Endothelial cell of umbilical vein (primary cell): ENCODE results near the gene JUP. TPM values are rescaled to one million over a fixed set of nuclear protein-coding genes. Genes with fewer than 3 reads are reported as not detected.

Experiments
- BruUV-seq: library from RNA; stranded (reverse); fragments of 400-500 nt; replicated peaks from 2 replicates; lab custom pipeline; 2021; lab: Mats Ljungman, UMichigan
- CTCF ChIA-PET: fragments of 300-600, 350-600 bp; sonication (Branson Sonifier 250); formaldehyde crosslinking; loops from one replicate; lab custom pipeline; 2021; ENCODE audit warnings: antibody characterized with exemption, inconsistent platforms; lab: Charles Lee
- POLR2A ChIA-PET: fragments of 300-600, 350-600 bp; sonication (Branson Sonifier 250); formaldehyde crosslinking; loops from one replicate; lab custom pipeline; 2021; ENCODE audit warnings: antibody characterized with exemption, inconsistent platforms; lab: Charles Lee
- DNase-seq: peaks from one replicate; pipeline ENCODE4 v3.0.0-alpha.2; 2011; ENCODE audit warnings: low read depth, low spot score
- FAIRE-seq: peaks from 2 replicates; lab custom pipeline; 2011; peaks lifted over from hg19 to GRCh38; lab: Jason Lieb, UNC
- H2AFZ ChIP-seq: 2 replicates; pipeline ENCODE4 v1.6.0; 2012; ENCODE audit warnings: low read depth, low read length, control low read depth, inconsistent platforms
- H3K27ac ChIP-seq: 2 replicates; pipeline ENCODE4 v1.5.1; 2011; ENCODE audit warnings: low read depth, mild to moderate bottlenecking, control low read depth, low read length, moderate library complexity; ENCODE audit not compliant: insufficient read depth
- H3K27me3 ChIP-seq, 2 experiments: 2 replicates each; pipeline versions ENCODE4 v1.6.0 to v1.6.1; 2011; ENCODE audit warnings: low read length in 2 of 2, mixed read lengths in 1 of 2; ENCODE audit not compliant: control insufficient read depth in 2 of 2, insufficient read depth in 2 of 2
- H3K36me3 ChIP-seq, 2 experiments: 2 replicates in 1 of 2; 3 replicates in 1 of 2; pipeline ENCODE4 v1.5.1; 2011; ENCODE audit warnings: low read length in 2 of 2, mild to moderate bottlenecking in 1 of 2, moderate library complexity in 1 of 2; ENCODE audit not compliant: control insufficient read depth in 2 of 2, insufficient read depth in 2 of 2; ENCODE audit errors: extremely low read depth in 1 of 2
- H3K4me1 ChIP-seq: 3 replicates; pipeline ENCODE4 v1.5.1; 2011; ENCODE audit warnings: mild to moderate bottlenecking, low read length; ENCODE audit not compliant: control insufficient read depth, insufficient read depth; ENCODE audit errors: extremely low read depth
- H3K4me2 ChIP-seq: 2 replicates; pipeline ENCODE4 v1.6.1; 2011; ENCODE audit warnings: low read length, control low read depth, mixed read lengths; ENCODE audit not compliant: insufficient read depth
- H3K4me3 ChIP-seq, 3 experiments: fragments of 200-600 bp in 1 of 3; sonication (generic), shearing (Covaris generic) in 1 of 3; replicated peaks in 1 of 3; 2 replicates each; pipeline ENCODE4 v1.5.1; 2011 to 2016; ENCODE audit warnings: control low read depth in 3 of 3, low read length in 3 of 3, mild to moderate bottlenecking in 2 of 3, inconsistent platforms in 1 of 3, low read depth in 1 of 3, moderate library complexity in 1 of 3; ENCODE audit not compliant: insufficient read depth in 1 of 3
- H3K79me2 ChIP-seq: 2 replicates; pipeline ENCODE4 v1.6.0; 2012; ENCODE audit warnings: low read length, inconsistent platforms; ENCODE audit not compliant: control insufficient read depth, insufficient read depth
- H3K9ac ChIP-seq: replicated peaks from 2 replicates; pipeline ENCODE3; 2011; ENCODE audit warnings: low read length, control low read depth; ENCODE audit not compliant: insufficient read depth; ENCODE audit errors: extremely low read depth
- H3K9me1 ChIP-seq: replicated peaks from 3 replicates; pipeline ENCODE4 v1.6.0; 2011; ENCODE audit warnings: mild to moderate bottlenecking, low read length; ENCODE audit not compliant: control insufficient read depth, insufficient read depth; ENCODE audit errors: extremely low read depth
- H3K9me3 ChIP-seq: replicated peaks from 2 replicates; pipeline ENCODE4 v1.5.1; 2012; ENCODE audit warnings: low read length, inconsistent platforms; ENCODE audit not compliant: control insufficient read depth, insufficient read depth
- H4K20me1 ChIP-seq: replicated peaks from 2 replicates; pipeline ENCODE3; 2011; ENCODE audit warnings: mild to moderate bottlenecking, low read length; ENCODE audit not compliant: control insufficient read depth, insufficient read depth; ENCODE audit errors: extremely low read depth
- CTCF ChIP-seq, 2 donors: IDR thresholded peaks; 1 replicate in 1 of 2; 2 replicates in 1 of 2; pipeline ENCODE4 v1.5.1; 2011; ENCODE audit warnings: low read length in 2 of 2, mild to moderate bottlenecking in 2 of 2, moderate library complexity in 2 of 2, control low read depth in 1 of 2, inconsistent platforms in 1 of 2, low read depth in 1 of 2; ENCODE audit not compliant: insufficient read depth in 1 of 2; ENCODE audit errors: extremely low read depth in 1 of 2
- EZH2 ChIP-seq: IDR thresholded peaks from 2 replicates; pipeline ENCODE4 v1.6.1; 2012; ENCODE audit warnings: borderline replicate concordance, low read depth, mild to moderate bottlenecking, moderate library complexity, low read length, inconsistent platforms; ENCODE audit not compliant: severe bottlenecking
- FOS ChIP-seq: IDR thresholded peaks from 2 replicates; pipeline ENCODE4 v1.6.1; 2011; ENCODE audit warnings: mild to moderate bottlenecking, low read length, moderate library complexity, borderline replicate concordance; ENCODE audit not compliant: insufficient read depth
- GATA2 ChIP-seq: IDR thresholded peaks from 2 replicates; pipeline ENCODE4 v1.7.0; 2011; ENCODE audit warnings: low read depth, mild to moderate bottlenecking, moderate library complexity, mixed read lengths, low read length; ENCODE audit not compliant: insufficient read length, insufficient read depth
- JUN ChIP-seq: IDR thresholded peaks from 2 replicates; pipeline ENCODE4 v1.6.1; 2011; ENCODE audit warnings: borderline replicate concordance, low read depth; ENCODE audit not compliant: insufficient read length, insufficient read depth
- MAX ChIP-seq: IDR thresholded peaks from 2 replicates; pipeline ENCODE4 v1.6.1; 2011; ENCODE audit not compliant: insufficient read depth, insufficient read length
- MYC ChIP-seq: IDR thresholded peaks from one replicate; pipeline ENCODE4 v1.6.1; 2011; ENCODE audit warnings: mild to moderate bottlenecking, low read depth, low read length
- POLR2A ChIP-seq: IDR thresholded peaks from 2 replicates; pipeline ENCODE4 v1.6.1; 2012; ENCODE audit warnings: low read depth, mild to moderate bottlenecking, control low read depth, low read length
- POLR2AphosphoS5 ChIP-seq: IDR thresholded peaks from 2 replicates; pipeline ENCODE4 v1.6.1; 2012; ENCODE audit warnings: low read depth, mild to moderate bottlenecking, control low read depth, low read length, moderate library complexity; ENCODE audit not compliant: insufficient read depth
- dilution Hi-C: fragments of 300-500 bp; cut with MboI; formaldehyde crosslinking; loops from one replicate; pipeline ENCODE4 v1.15.0; 2019; ENCODE audit warnings: low sequenced_read_pairs; ENCODE audit not compliant: extremely low pct_ligation_motif_present
- intact Hi-C: fragments of 100-400 bp; cut with micrococcal nuclease; formaldehyde crosslinking; loops from one replicate; pipeline ENCODE4 v1.10.0; 2022
- polyA plus RNA-seq, 4 experiments: library from polyadenylated mRNA; depleted of rRNA in 3 of 4; stranded (reverse) in 3 of 4; unstranded in 1 of 4; fragments of >200 nt; gene quantifications; 2 replicates each; pipeline versions ENCODE4 v1.2.1 to v1.2.3, GENCODE V29; 2011 to 2012; ENCODE audit warnings: missing spikeins in 1 of 4
- total RNA-seq: library from RNA; stranded (reverse); gene quantifications from 2 replicates; pipeline ENCODE4 v1.2.3, GENCODE V29; 2021

JUP gene
- total and polyA plus RNA-seq, 2 donors (not counting 3 experiments of a cell fraction or from before 2014, with no cell fraction given): 98.0 to 171 TPM

- CTCF ChIA-PET: interaction anchor here (1.4 kb wide), 1 partner anchor 10 kb away, joined by 3 read pairs; no protein-coding TSS in a partner anchor
Measured at GRCh38 chr17:41835800-41836549, 49.5 kb upstream of the JUP start, which contains the start of gene NT5C3B. Gene NT5C3B, minus strand, starts transcription at chr17:41836232. Its CDS starts 39 bp downstream, at chr17:41836193.

GRCh38 chr17:41835214-41835799, 48.8 kb upstream of the JUP start:
- ChIA-PET CTCF (interaction anchor here (1.2 to 1.4 kb wide), 2 partner anchors 9 to 13 kb away, joined by 3 read pairs; no protein-coding TSS in a partner anchor), POLR2A (interaction anchor here (0.6 kb wide), 1 partner anchor 82 kb away, joined by 3 read pairs; no protein-coding TSS in a partner anchor)
- TSS peak; percentile 40 for BruUV-seq
- Histone ChIP-seq H3K9ac (peak overlapping the region; percentile 30), H3K4me3 (peak overlapping the region; percentile 45 to 80 (median 52)), H3K27ac (no peak overlapping the region), H3K4me1 (peaks cover 5% of the 10 kb centered on the region), H3K9me3 (no peaks in the 10 kb centered on the region), H2AFZ (peak overlapping the region; percentile 50), H3K4me2 (peak overlapping the region; percentile 83), H3K79me2 (peaks cover 3% of the 10 kb centered on the region), H3K9me1 (no peaks in the 10 kb centered on the region), H4K20me1 (no peaks in the 10 kb centered on the region), H3K36me3 (peaks cover 0 to 17% of the 10 kb centered on the region in 2 experiments), H3K27me3 (no peaks in the 10 kb centered on the region)
- TF ChIP-seq FOS: no peak
- TF ChIP-seq EZH2: no peak
- TF ChIP-seq JUN: no peak
- TF ChIP-seq CTCF (IDR thresholded peaks at IDR 0.05; ENCODE audit: extremely low read depth in 1 of 2, insufficient read depth in 1 of 2, low read depth in 1 of 2, low read length in 2 of 2): no peak
- TF ChIP-seq POLR2AphosphoS5: no peak
- TF ChIP-seq POLR2A: no peak
- TF ChIP-seq MYC: no peak
- TF ChIP-seq MAX: no peak
- no peak for TF ChIP-seq GATA2
- FAIRE-seq (peak; percentile 81), DNase-seq (no peak)
- dilution Hi-C loops: no loop called here
- intact Hi-C loops: loop anchor here (1.0 kb wide), 1 partner anchor 97 kb away; no protein-coding TSS in a partner anchor

More at GRCh38 chr17:41835800-41836549, 49.5 kb upstream of the JUP start, which contains the start of gene NT5C3B:
- no peaks in the 10 kb centered on the region for H3K27me3 ChIP-seq
- peaks cover 0 to 11% of the 10 kb centered on the region in 2 experiments for H3K36me3 ChIP-seq
- BruUV-seq: no TSS peak
- peak within 1 kb of the TSS; percentile 62 to 80 (median 71) for H3K4me3 ChIP-seq
- peak; percentile 44 for DNase-seq
- H3K4me1 ChIP-seq: peaks cover 5% of the 10 kb centered on the region
- H2AFZ ChIP-seq: peak within 1 kb of the TSS; percentile 100
- no peak within 1 kb of the TSS for H3K27ac ChIP-seq
- H4K20me1 ChIP-seq: no peaks in the 10 kb centered on the region
- FAIRE-seq: no peak
- POLR2A ChIA-PET: no interaction called here
- H3K79me2 ChIP-seq: peaks cover 3% of the 10 kb centered on the region
- no peaks in the 10 kb centered on the region for H3K9me3 ChIP-seq
- dilution Hi-C loops: no loop called here
- H3K4me2 ChIP-seq: peak within 1 kb of the TSS; percentile 87
- TF ChIP-seq POLR2AphosphoS5 (peak; percentile 60), EZH2 (no peak)
- no peaks in the 10 kb centered on the region for H3K9me1 ChIP-seq
- peak within 1 kb of the TSS; percentile 34 for H3K9ac ChIP-seq
- intact Hi-C loops: loop anchor here (1.0 kb wide), 1 partner anchor 98 kb away; no protein-coding TSS in a partner anchor
